OCI-LY1 (cell line): ENCODE measurements around the gene SPOCK1.

ENCODE experiments used
- H2AFZ ChIP-seq: fragments of 200-600 bp; sonication (generic), shearing (Covaris generic); 2 replicates; pipeline ENCODE4 v1.6.0; 2014; ENCODE audit warnings: antibody characterized with exemption, mild to moderate bottlenecking, low read length
- H3F3A ChIP-seq: fragments of 200-600 bp; sonication (generic), shearing (Covaris generic); 2 replicates; pipeline ENCODE4 v1.6.0; 2014; ENCODE audit warnings: mild to moderate bottlenecking, antibody characterized with exemption, low read length, moderate library complexity; ENCODE audit not compliant: insufficient read depth
- H3K27ac ChIP-seq: fragments of 200-600 bp; sonication (generic); 2 replicates; pipeline ENCODE4 v1.5.1; 2014; ENCODE audit warnings: low read length, mixed run types, mild to moderate bottlenecking, low read depth; ENCODE audit not compliant: poor library complexity, severe bottlenecking
- H3K27me3 ChIP-seq: fragments of 200-600 bp; sonication (generic); 2 replicates; pipeline ENCODE4 v1.6.0; 2014; ENCODE audit warnings: antibody characterized with exemption, mild to moderate bottlenecking, low read length, moderate library complexity; ENCODE audit not compliant: insufficient read depth
- H3K36me3 ChIP-seq: fragments of 200-600 bp; sonication (generic); 2 replicates; pipeline ENCODE4 v1.6.1; 2014; ENCODE audit warnings: mild to moderate bottlenecking, antibody characterized with exemption, low read length, moderate library complexity, mixed read lengths; ENCODE audit not compliant: insufficient read depth
- H3K4me1 ChIP-seq: fragments of 200-600 bp; sonication (generic); 2 replicates; pipeline ENCODE4 v1.5.1; 2014; ENCODE audit warnings: mild to moderate bottlenecking, low read length, moderate library complexity; ENCODE audit not compliant: insufficient read depth, severe bottlenecking
- H3K4me2 ChIP-seq: fragments of 200-600 bp; sonication (generic), shearing (Covaris generic); 2 replicates; pipeline ENCODE4 v1.6.1; 2014; ENCODE audit warnings: low read length
- H3K4me3 ChIP-seq: fragments of 200-600 bp; sonication (generic); 2 replicates; pipeline ENCODE4 v1.5.1; 2014; ENCODE audit warnings: low read length, low read depth, mild to moderate bottlenecking, mixed read lengths; ENCODE audit not compliant: poor library complexity, severe bottlenecking
- H3K79me2 ChIP-seq: fragments of 200-600 bp; shearing (Covaris generic); 2 replicates; pipeline ENCODE4 v1.6.1; 2016; ENCODE audit warnings: mixed run types, low read length, mixed read lengths; ENCODE audit not compliant: insufficient read depth
- H3K9ac ChIP-seq: fragments of 200-600 bp; sonication (generic), shearing (Covaris generic); 2 replicates; pipeline ENCODE4 v1.6.1; 2014; ENCODE audit warnings: mild to moderate bottlenecking, low read length, mixed read lengths
- H3K9me2 ChIP-seq: fragments of 200-600 bp; sonication (generic), shearing (Covaris generic); 2 replicates; pipeline ENCODE4 v1.6.1; 2014; ENCODE audit warnings: low read depth, mild to moderate bottlenecking, low read length, mixed read lengths
- H3K9me3 ChIP-seq: fragments of 200-600 bp; shearing (Covaris generic); 2 replicates; pipeline ENCODE4 v1.6.1; 2014; ENCODE audit warnings: low read length, mixed read lengths
- H4K20me1 ChIP-seq: fragments of 200-600 bp; sonication (generic), shearing (Covaris generic); 2 replicates; pipeline ENCODE4 v1.6.0; 2016; ENCODE audit warnings: mild to moderate bottlenecking, low read length; ENCODE audit not compliant: insufficient read depth
- CTCF ChIP-seq: fragments of 200-600 bp; sonication (generic), shearing (Covaris generic); IDR thresholded peaks from 2 replicates; pipeline ENCODE4 v1.5.1; 2017; ENCODE audit warnings: mild to moderate bottlenecking, antibody characterized with exemption, low read length, moderate library complexity, mixed read lengths
- EZH2 ChIP-seq: fragments of 200-600 bp; sonication (generic), shearing (Covaris generic); IDR thresholded peaks from 2 replicates; pipeline ENCODE4 v1.8.0; 2017; ENCODE audit warnings: borderline replicate concordance, mixed run types, mild to moderate bottlenecking, antibody characterized with exemption, low read length, moderate library complexity, mixed read lengths

The SPOCK1 gene

DNA sequence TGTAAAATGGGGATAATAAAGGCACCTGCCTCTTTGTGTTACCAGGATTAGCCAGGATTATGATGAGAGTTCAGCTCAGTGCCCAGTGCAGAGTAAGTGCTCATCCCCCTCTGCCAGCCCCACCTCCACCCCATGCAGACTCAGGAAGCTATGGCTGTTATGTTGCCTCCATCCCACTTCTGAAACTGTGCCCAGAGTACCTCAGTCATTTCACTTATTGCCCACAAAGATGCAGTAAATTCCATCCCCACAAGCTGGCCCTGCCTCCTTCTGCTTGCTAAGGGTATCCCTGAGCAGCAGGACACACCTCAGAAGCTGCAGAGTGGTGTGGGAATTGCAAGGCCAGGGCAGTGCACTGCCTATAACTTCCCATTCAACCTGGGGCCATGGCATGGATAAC lies 415.1 kb downstream of the SPOCK1 start:
- Histone ChIP-seq H3K9me3 (no peaks in the 10 kb centered on the region), H3K36me3 (no peaks in the 10 kb centered on the region), H3F3A (no peaks in the 10 kb centered on the region), H3K9me2 (no peaks in the 10 kb centered on the region), H2AFZ (no peak overlapping the region), H3K4me1 (peaks cover 4% of the 10 kb centered on the region), H3K4me3 (no peak overlapping the region), H4K20me1 (no peaks in the 10 kb centered on the region), H3K79me2 (no peaks in the 10 kb centered on the region), H3K27ac (no peak overlapping the region), H3K4me2 (no peak overlapping the region), H3K9ac (no peak overlapping the region), H3K27me3 (no peaks in the 10 kb centered on the region)
- TF ChIP-seq EZH2: no peak
- no peak for TF ChIP-seq CTCF

GRCh38 chr5:137082951-137083350 lies 416.2 kb downstream of the SPOCK1 start:
- H3K27ac ChIP-seq: no peak overlapping the region
- H3K9ac ChIP-seq: no peak overlapping the region
- H3K4me3 ChIP-seq: no peak overlapping the region
- H3K9me2 ChIP-seq: no peaks in the 10 kb centered on the region
- peaks cover 11% of the 10 kb centered on the region for H3K4me1 ChIP-seq
- no peaks in the 10 kb centered on the region for H3K27me3 ChIP-seq
- TF ChIP-seq CTCF (no peak), EZH2 (no peak)
- H3K4me2 ChIP-seq: no peak overlapping the region
- no peaks in the 10 kb centered on the region for H3K36me3 ChIP-seq
- H3K79me2 ChIP-seq: no peaks in the 10 kb centered on the region
- H3K9me3 ChIP-seq: no peaks in the 10 kb centered on the region
- H2AFZ ChIP-seq: no peak overlapping the region
- H3F3A ChIP-seq: no peaks in the 10 kb centered on the region
- H4K20me1 ChIP-seq: no peaks in the 10 kb centered on the region

- Histone ChIP-seq H3K79me2 (no peaks in the 10 kb centered on the region), H3K9me3 (no peaks in the 10 kb centered on the region), H3K9me2 (no peaks in the 10 kb centered on the region), H4K20me1 (no peaks in the 10 kb centered on the region), H3K27me3 (no peaks in the 10 kb centered on the region), H3F3A (no peaks in the 10 kb centered on the region), H3K4me1 (peaks cover 57% of the 10 kb centered on the region), H3K4me3 (no peak overlapping the region), H3K27ac (no peak overlapping the region), H3K36me3 (no peaks in the 10 kb centered on the region), H3K9ac (no peak overlapping the region; the same call in 1 of the 2 replicates), H2AFZ (no peak overlapping the region), H3K4me2 (no peak overlapping the region)
- TF ChIP-seq CTCF (no peak), EZH2 (no peak)
Measured at GRCh38 chr5:137078171-137078665, 420.9 kb downstream of the SPOCK1 start.
